Measurements from ENCODE around the gene FMN2. TPM values are rescaled to one million over a fixed set of nuclear protein-coding genes. Genes with fewer than 3 reads are reported as not detected.
A peak's percentile ranks its signal among the peaks of the same experiment; 100 is the strongest.

FMN2 gene
- total and polyA plus RNA-seq, 2 experiments from 2014 or later, result 0.97 TPM; not detected in 1

- no peaks in the 10 kb centered on the region for H4K20me1 ChIP-seq (ENCODE audit: insufficient read depth, poor library complexity, severe bottlenecking)
- no peaks in the 10 kb centered on the region for H3K9me3 ChIP-seq (ENCODE audit: low read depth)
- H3K79me2 ChIP-seq, result no peaks in the 10 kb centered on the region
- DNase-seq (ENCODE audit: low spot score), result no peak
- H3K36me3 ChIP-seq (replicated peaks; ENCODE audit: insufficient read depth, low read depth), result no peaks in the 10 kb centered on the region
- TF ChIP-seq EZH2phosphoT487 (IDR thresholded peaks at IDR 0.05; ENCODE audit: low read depth, severe bottlenecking, unreplicated experiment) (no peak), EZH2 (IDR thresholded peaks at IDR 0.05; ENCODE audit: borderline replicate concordance) (no peak), CTCF (IDR thresholded peaks at IDR 0.05; ENCODE audit: poor library complexity) (no peak)
- no peak overlapping the region for H3K27ac ChIP-seq
- H3K9me2 ChIP-seq (replicated peaks; ENCODE audit: insufficient read depth), result no peaks in the 10 kb centered on the region
- H3K4me1 ChIP-seq (ENCODE audit: insufficient read depth), result no peaks in the 10 kb centered on the region
- H3K4me2 ChIP-seq, result no peak overlapping the region
- H2AFZ ChIP-seq, result no peak overlapping the region
- WGBS (ENCODE audit: low lambda C conversion rate, missing lambda C conversion rate), result 100% methylated on average over 1 of the region's 1 CpG
- H3K4me3 ChIP-seq, result no peak overlapping the region
- H3K27me3 ChIP-seq, result no peaks in the 10 kb centered on the region
Measured at GRCh38 chr1:240351690-240352089, 260.0 kb downstream of the FMN2 start.

- no peak overlapping the region for H2AFZ ChIP-seq
- no peaks in the 10 kb centered on the region for H3K79me2 ChIP-seq
- WGBS (ENCODE audit: low lambda C conversion rate, missing lambda C conversion rate), result 69% methylated on average over 5 of the region's 5 CpGs
- no peaks in the 10 kb centered on the region for H3K9me3 ChIP-seq (ENCODE audit: low read depth)
- H3K4me1 ChIP-seq (ENCODE audit: insufficient read depth), result no peaks in the 10 kb centered on the region
- no peak overlapping the region for H3K27ac ChIP-seq
- H3K27me3 ChIP-seq, result no peaks in the 10 kb centered on the region
- TF ChIP-seq EZH2phosphoT487 (IDR thresholded peaks at IDR 0.05; ENCODE audit: low read depth, severe bottlenecking, unreplicated experiment), result no peak
- no peak for TF ChIP-seq CTCF (IDR thresholded peaks at IDR 0.05; ENCODE audit: poor library complexity)
- TF ChIP-seq EZH2 (IDR thresholded peaks at IDR 0.05; ENCODE audit: borderline replicate concordance), result no peak
- no peak overlapping the region for H3K4me3 ChIP-seq
- H3K36me3 ChIP-seq (replicated peaks; ENCODE audit: insufficient read depth, low read depth), result no peaks in the 10 kb centered on the region
- H3K4me2 ChIP-seq, result no peak overlapping the region
- peak; percentile 4 for DNase-seq (ENCODE audit: low spot score)
- no peaks in the 10 kb centered on the region for H3K9me2 ChIP-seq (replicated peaks; ENCODE audit: insufficient read depth)
- no peaks in the 10 kb centered on the region for H4K20me1 ChIP-seq (ENCODE audit: insufficient read depth, poor library complexity, severe bottlenecking)
Measured at GRCh38 chr1:240352769-240353168, 261.1 kb downstream of the FMN2 start.

- Histone ChIP-seq H3K9me2 (replicated peaks; ENCODE audit: insufficient read depth) (no peaks in the 10 kb centered on the region), H3K27ac (no peak overlapping the region), H3K9me3 (ENCODE audit: low read depth) (no peaks in the 10 kb centered on the region), H2AFZ (no peak overlapping the region), H3K27me3 (no peaks in the 10 kb centered on the region), H3K4me1 (ENCODE audit: insufficient read depth) (no peaks in the 10 kb centered on the region), H4K20me1 (ENCODE audit: insufficient read depth, poor library complexity, severe bottlenecking) (no peaks in the 10 kb centered on the region), H3K4me3 (no peak overlapping the region), H3K79me2 (no peaks in the 10 kb centered on the region), H3K36me3 (replicated peaks; ENCODE audit: insufficient read depth, low read depth) (no peaks in the 10 kb centered on the region), H3K4me2 (no peak overlapping the region)
- TF ChIP-seq CTCF (IDR thresholded peaks at IDR 0.05; ENCODE audit: poor library complexity) (no peak), EZH2phosphoT487 (IDR thresholded peaks at IDR 0.05; ENCODE audit: low read depth, severe bottlenecking, unreplicated experiment) (no peak), EZH2 (IDR thresholded peaks at IDR 0.05; ENCODE audit: borderline replicate concordance) (no peak)
- DNase-seq (ENCODE audit: low spot score), result no peak
- 90% methylated on average over 1 of the region's 1 CpG for WGBS (ENCODE audit: low lambda C conversion rate, missing lambda C conversion rate)
Measured at GRCh38 chr1:240356568-240356967, 264.9 kb downstream of the FMN2 start.

GRCh38 chr1:240362046-240362445, 270.4 kb downstream of the FMN2 start:
- TF ChIP-seq EZH2phosphoT487 (IDR thresholded peaks at IDR 0.05; ENCODE audit: low read depth, severe bottlenecking, unreplicated experiment) (no peak), CTCF (IDR thresholded peaks at IDR 0.05; ENCODE audit: poor library complexity) (no peak), EZH2 (IDR thresholded peaks at IDR 0.05; ENCODE audit: borderline replicate concordance) (no peak)
- no peak overlapping the region for H2AFZ ChIP-seq
- no peaks in the 10 kb centered on the region for H4K20me1 ChIP-seq (ENCODE audit: insufficient read depth, poor library complexity, severe bottlenecking)
- no peaks in the 10 kb centered on the region for H3K9me3 ChIP-seq (ENCODE audit: low read depth)
- no peaks in the 10 kb centered on the region for H3K36me3 ChIP-seq (replicated peaks; ENCODE audit: insufficient read depth, low read depth)
- H3K79me2 ChIP-seq, result no peaks in the 10 kb centered on the region
- 92% methylated on average over 5 of the region's 5 CpGs for WGBS (ENCODE audit: low lambda C conversion rate, missing lambda C conversion rate)
- no peaks in the 10 kb centered on the region for H3K27me3 ChIP-seq
- no peak for DNase-seq (ENCODE audit: low spot score)
- no peak overlapping the region for H3K4me2 ChIP-seq
- no peak overlapping the region for H3K4me3 ChIP-seq
- no peaks in the 10 kb centered on the region for H3K9me2 ChIP-seq (replicated peaks; ENCODE audit: insufficient read depth)
- H3K4me1 ChIP-seq (ENCODE audit: insufficient read depth), result no peaks in the 10 kb centered on the region
- no peak overlapping the region for H3K27ac ChIP-seq
